GM12891 (cell line): Measurements from ENCODE around the gene WDFY3.

ENCODE experiments used
- DNase-seq: peaks from one replicate; pipeline ENCODE4 v3.0.0; 2011; ENCODE audit warnings: low spot score; ENCODE audit not compliant: insufficient read length
- FAIRE-seq: peaks from 2 replicates; lab custom pipeline; 2011; peaks lifted over from hg19 to GRCh38; lab: Jason Lieb, UNC
- PAX5 ChIP-seq: IDR thresholded peaks from 2 replicates; pipeline ENCODE4 v1.6.1; 2011; ENCODE audit warnings: low read length, moderate library complexity, mild to moderate bottlenecking; ENCODE audit not compliant: insufficient read depth, severe bottlenecking
- POLR2A ChIP-seq: IDR thresholded peaks from 2 replicates; pipeline ENCODE4 v1.6.1; 2011; ENCODE audit warnings: low read depth, low read length, control low read depth
- POLR2AphosphoS5 ChIP-seq: IDR thresholded peaks from 2 replicates; pipeline ENCODE4 v1.6.1; 2011; ENCODE audit warnings: low read depth, low read length, control low read depth
- POU2F2 ChIP-seq: IDR thresholded peaks from 2 replicates; pipeline ENCODE4 v1.6.1; 2011; ENCODE audit warnings: low read depth, mild to moderate bottlenecking, control low read depth, low read length, moderate library complexity
- SPI1 ChIP-seq: IDR thresholded peaks from 2 replicates; pipeline ENCODE4 v1.6.1; 2011; ENCODE audit warnings: low read depth, low read length, control low read depth
- TAF1 ChIP-seq: IDR thresholded peaks from 2 replicates; pipeline ENCODE4 v1.6.1; 2011; ENCODE audit warnings: low read depth, low read length, control low read depth

The WDFY3 gene

DNA sequence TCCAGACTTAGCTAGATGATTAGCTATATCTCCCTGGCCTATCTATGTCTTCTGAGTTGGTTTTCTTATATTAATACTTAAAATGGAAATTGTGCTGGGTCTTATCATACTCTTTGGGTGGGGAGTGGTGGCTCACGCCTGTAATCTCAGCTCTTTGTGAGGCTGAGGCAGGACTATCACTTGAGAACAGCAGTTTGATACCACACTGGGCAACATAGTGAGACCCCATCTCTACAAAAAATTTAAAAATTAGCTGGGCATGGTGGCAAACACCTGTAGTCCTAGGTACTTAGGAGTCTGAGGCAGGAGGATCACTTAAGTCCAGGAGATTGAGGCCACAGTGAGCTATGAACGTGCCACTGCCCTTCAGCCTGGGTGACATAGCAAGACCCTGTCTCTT, 30.4 kb downstream of the WDFY3 start:
- no peak for TF ChIP-seq POLR2A
- no peak for TF ChIP-seq SPI1
- TF ChIP-seq PAX5: no peak
- TF ChIP-seq TAF1: no peak
- TF ChIP-seq POLR2AphosphoS5: no peak
- TF ChIP-seq POU2F2: no peak
- FAIRE-seq (no peak), DNase-seq (no peak)

- TF ChIP-seq POU2F2 (no peak), SPI1 (no peak)
- FAIRE-seq (no peak), DNase-seq (no peak)
Measured at GRCh38 chr4:84932462-84932861, 34.0 kb downstream of the WDFY3 start.

GRCh38 chr4:84931961-84932360, 34.5 kb downstream of the WDFY3 start:
- TF ChIP-seq POLR2AphosphoS5 (no peak), SPI1 (no peak), POLR2A (no peak), POU2F2 (no peak), TAF1 (no peak), PAX5 (no peak)
- FAIRE-seq (no peak), DNase-seq (no peak)

- FAIRE-seq: no peak
- no peak for DNase-seq
- TF ChIP-seq POLR2AphosphoS5 (no peak), PAX5 (no peak), POU2F2 (no peak), TAF1 (no peak), POLR2A (no peak), SPI1 (no peak)
Measured at GRCh38 chr4:84931274-84931673, 35.2 kb downstream of the WDFY3 start.

- FAIRE-seq (no peak), DNase-seq (no peak)
- TF ChIP-seq SPI1 (no peak), TAF1 (no peak), POU2F2 (no peak), PAX5 (no peak), POLR2A (no peak), POLR2AphosphoS5 (no peak)
Measured at GRCh38 chr4:84928089-84928488, 38.4 kb downstream of the WDFY3 start.

DNA sequence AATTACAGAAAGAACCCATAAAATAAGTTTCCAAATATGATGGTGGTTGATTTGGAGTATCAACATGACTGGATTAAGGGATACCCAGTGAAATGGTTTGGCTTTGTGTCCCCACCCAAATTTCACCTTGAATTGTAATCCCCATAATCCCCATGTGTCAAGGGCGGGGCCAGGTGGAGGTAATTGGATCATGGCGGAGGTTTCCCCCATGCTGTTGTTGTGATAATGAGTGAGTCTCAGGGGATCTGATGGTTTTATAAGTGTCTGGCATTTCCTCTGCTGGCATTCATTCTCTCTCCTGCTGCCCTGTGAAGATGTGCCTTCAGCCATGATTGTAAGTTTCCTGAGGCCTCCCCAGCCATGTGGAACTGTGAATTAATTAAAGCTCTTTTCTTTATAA, 39.1 kb downstream of the WDFY3 start:
- FAIRE-seq (no peak), DNase-seq (no peak)
- TF ChIP-seq POU2F2: no peak
- no peak for TF ChIP-seq POLR2A
- no peak for TF ChIP-seq POLR2AphosphoS5

GRCh38 chr4:84925558-84925957, 40.9 kb downstream of the WDFY3 start:
- no peak for TF ChIP-seq POU2F2
- no peak for TF ChIP-seq POLR2AphosphoS5
- no peak for TF ChIP-seq PAX5
- TF ChIP-seq POLR2A: no peak
- no peak for TF ChIP-seq SPI1
- TF ChIP-seq TAF1: no peak
- FAIRE-seq (no peak), DNase-seq (no peak)

DNA sequence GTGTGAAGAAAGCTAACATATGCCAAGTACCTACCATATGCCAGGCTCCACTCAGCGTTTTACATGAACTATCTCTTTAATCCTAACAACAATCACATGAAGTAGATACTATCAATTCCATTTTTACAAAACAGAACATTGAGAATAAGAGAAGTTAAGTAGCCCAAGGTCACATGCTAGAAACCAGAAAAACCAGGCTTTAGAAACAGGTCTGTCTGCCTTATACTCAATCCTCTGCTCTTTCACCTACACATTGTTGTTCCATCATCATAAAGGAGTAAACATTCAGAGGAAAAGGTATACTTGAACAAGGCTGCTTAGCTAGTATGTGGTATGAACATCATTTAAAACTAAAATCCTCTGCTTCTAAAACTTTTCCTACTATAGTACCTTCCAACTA, 42.1 kb downstream of the WDFY3 start:
- DNase-seq (no peak), FAIRE-seq (no peak)
- no peak for TF ChIP-seq SPI1
- no peak for TF ChIP-seq PAX5
- TF ChIP-seq POLR2AphosphoS5: no peak
- no peak for TF ChIP-seq POLR2A
- TF ChIP-seq TAF1: no peak
- no peak for TF ChIP-seq POU2F2

GRCh38 chr4:84920617-84921016, 45.9 kb downstream of the WDFY3 start:
- FAIRE-seq (no peak), DNase-seq (no peak)
- TF ChIP-seq TAF1 (no peak), POLR2A (no peak), POLR2AphosphoS5 (no peak), PAX5 (no peak), POU2F2 (no peak), SPI1 (no peak)

- TF ChIP-seq POU2F2 (no peak), SPI1 (no peak), POLR2AphosphoS5 (no peak), PAX5 (no peak), TAF1 (no peak), POLR2A (no peak)
- DNase-seq: no peak
- FAIRE-seq: no peak
Measured at GRCh38 chr4:84917869-84918600, 48.5 kb downstream of the WDFY3 start.
